GM23338 (cell line): ENCODE results near the gene DNAH8.

Source experiments
- EZH2 ChIP-seq: fragments of 200-600 bp; sonication (generic); IDR thresholded peaks from one replicate; pipeline ENCODE4 v1.8.0; 2017; ENCODE audit warnings: antibody characterized with exemption, mild to moderate bottlenecking, low read depth; ENCODE audit not compliant: unreplicated experiment
- TF ChIP-seq, protein P1 (sequence below), 2 experiments: fragments of 200-600 bp in 1 of 2; sonication (generic) in 1 of 2; conservative IDR thresholded peaks; 2 replicates each; pipeline versions ENCODE4 v1.5.1 to v1.6.1; 2016 to 2017; ENCODE audit warnings: antibody characterized with exemption in 2 of 2, low read depth in 2 of 2, mild to moderate bottlenecking in 2 of 2, moderate library complexity in 1 of 2

DNA sequence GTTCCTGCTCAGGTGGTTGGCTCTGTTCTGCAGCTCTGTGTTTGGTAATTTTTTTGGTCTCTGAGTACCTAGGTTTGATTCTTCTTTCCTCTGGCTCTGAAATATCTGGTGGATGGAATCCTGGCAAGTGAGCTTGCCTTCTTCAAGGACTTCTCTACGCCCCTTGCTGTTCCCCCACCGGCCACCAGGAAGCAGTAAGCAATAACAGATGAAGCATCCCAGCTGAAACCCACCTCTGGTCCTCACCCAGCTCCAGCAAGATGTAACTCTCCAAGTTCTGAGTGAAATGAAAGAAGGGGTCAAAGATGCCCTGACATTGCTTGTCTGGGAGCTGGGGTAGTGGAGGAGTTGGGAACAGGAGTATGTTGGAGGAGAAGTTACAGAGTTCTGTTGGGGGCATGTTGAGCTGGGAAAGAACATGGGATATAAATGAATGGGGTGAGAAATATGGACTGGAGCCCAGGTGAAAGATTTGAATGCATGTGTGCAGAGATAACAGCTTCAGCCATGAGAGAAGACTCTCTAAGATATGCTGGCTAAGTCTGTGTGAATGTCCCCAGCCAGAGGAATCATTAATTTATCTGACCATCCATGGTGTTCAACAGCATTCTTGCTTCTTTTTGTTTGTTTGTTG lies 282.1 kb downstream of the DNAH8 start:
- TF ChIP-seq, protein P1, sequence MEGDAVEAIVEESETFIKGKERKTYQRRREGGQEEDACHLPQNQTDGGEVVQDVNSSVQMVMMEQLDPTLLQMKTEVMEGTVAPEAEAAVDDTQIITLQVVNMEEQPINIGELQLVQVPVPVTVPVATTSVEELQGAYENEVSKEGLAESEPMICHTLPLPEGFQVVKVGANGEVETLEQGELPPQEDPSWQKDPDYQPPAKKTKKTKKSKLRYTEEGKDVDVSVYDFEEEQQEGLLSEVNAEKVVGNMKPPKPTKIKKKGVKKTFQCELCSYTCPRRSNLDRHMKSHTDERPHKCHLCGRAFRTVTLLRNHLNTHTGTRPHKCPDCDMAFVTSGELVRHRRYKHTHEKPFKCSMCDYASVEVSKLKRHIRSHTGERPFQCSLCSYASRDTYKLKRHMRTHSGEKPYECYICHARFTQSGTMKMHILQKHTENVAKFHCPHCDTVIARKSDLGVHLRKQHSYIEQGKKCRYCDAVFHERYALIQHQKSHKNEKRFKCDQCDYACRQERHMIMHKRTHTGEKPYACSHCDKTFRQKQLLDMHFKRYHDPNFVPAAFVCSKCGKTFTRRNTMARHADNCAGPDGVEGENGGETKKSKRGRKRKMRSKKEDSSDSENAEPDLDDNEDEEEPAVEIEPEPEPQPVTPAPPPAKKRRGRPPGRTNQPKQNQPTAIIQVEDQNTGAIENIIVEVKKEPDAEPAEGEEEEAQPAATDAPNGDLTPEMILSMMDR (conservative IDR thresholded peaks at IDR 0.05; ENCODE audit: low read depth in 2 of 2): peak; percentile 89 to 92
- no peak for TF ChIP-seq EZH2
